ENCODE results near the gene FGD6.

Gene FGD6

GRCh38 chr12:95066091-95066855 lies 151.0 kb downstream of the FGD6 start:
- Mint-ChIP-seq H3K9me3 (no peaks in the 10 kb centered on the region), H3K4me1 (peaks cover 7 to 11% of the 10 kb centered on the region in 2 donors), H3K27ac (no peak overlapping the region), H3K27me3 (no peaks in the 10 kb centered on the region), H3K36me3 (peaks cover 29 to 32% of the 10 kb centered on the region in 2 donors), H3K4me3 (no peak overlapping the region)
- ATAC-seq (replicated peaks) (no peak), DNase-seq (no peak)

- peaks cover 25% of the 10 kb centered on the region in 2 donors for H3K36me3 Mint-ChIP-seq
- no peaks in the 10 kb centered on the region for H3K27me3 Mint-ChIP-seq
- ATAC-seq (replicated peaks) (no peak), DNase-seq (no peak)
- no peak overlapping the region for H3K4me3 Mint-ChIP-seq
- H3K9me3 Mint-ChIP-seq = no peaks in the 10 kb centered on the region
- peaks cover 3 to 5% of the 10 kb centered on the region in 2 donors for H3K4me1 Mint-ChIP-seq
- H3K27ac Mint-ChIP-seq = no peak overlapping the region
Measured at GRCh38 chr12:95060951-95061350, 156.3 kb downstream of the FGD6 start.

- no peak overlapping the region for H3K4me3 Mint-ChIP-seq
- H3K27me3 Mint-ChIP-seq = no peaks in the 10 kb centered on the region
- peaks cover 25% of the 10 kb centered on the region in 2 donors for H3K36me3 Mint-ChIP-seq
- no peak for ATAC-seq (replicated peaks)
- no peak overlapping the region for H3K27ac Mint-ChIP-seq
- peaks cover 3 to 5% of the 10 kb centered on the region in 2 donors for H3K4me1 Mint-ChIP-seq
- no peak for DNase-seq
- H3K9me3 Mint-ChIP-seq = no peaks in the 10 kb centered on the region
Measured at GRCh38 chr12:95059984-95060383, 157.3 kb downstream of the FGD6 start.

GRCh38 chr12:95057424-95057823 lies 159.8 kb downstream of the FGD6 start:
- DNase-seq (no peak), ATAC-seq (replicated peaks) (no peak)
- no peaks in the 10 kb centered on the region for H3K27me3 Mint-ChIP-seq
- peaks cover 18 to 23% of the 10 kb centered on the region in 2 donors for H3K36me3 Mint-ChIP-seq
- H3K27ac Mint-ChIP-seq = no peak overlapping the region
- no peaks in the 10 kb centered on the region for H3K9me3 Mint-ChIP-seq
- H3K4me1 Mint-ChIP-seq = no peaks in the 10 kb centered on the region
- no peak overlapping the region for H3K4me3 Mint-ChIP-seq

- H3K4me3 Mint-ChIP-seq = no peak overlapping the region
- peaks cover 12 to 22% of the 10 kb centered on the region in 2 donors for H3K36me3 Mint-ChIP-seq
- H3K27me3 Mint-ChIP-seq = no peaks in the 10 kb centered on the region
- no peak for DNase-seq
- H3K27ac Mint-ChIP-seq = no peak overlapping the region
- H3K9me3 Mint-ChIP-seq = no peaks in the 10 kb centered on the region
- no peak for ATAC-seq (replicated peaks)
- H3K4me1 Mint-ChIP-seq = peaks cover 1 to 5% of the 10 kb centered on the region in 2 donors
Measured at GRCh38 chr12:95055057-95055456, 162.2 kb downstream of the FGD6 start.

- ATAC-seq (replicated peaks) (no peak), DNase-seq (no peak)
- H3K27me3 Mint-ChIP-seq = no peaks in the 10 kb centered on the region
- H3K9me3 Mint-ChIP-seq = no peaks in the 10 kb centered on the region
- H3K27ac Mint-ChIP-seq = no peak overlapping the region
- no peak overlapping the region for H3K4me3 Mint-ChIP-seq
- H3K36me3 Mint-ChIP-seq = peaks cover 12 to 22% of the 10 kb centered on the region in 2 donors
- peaks cover 1 to 5% of the 10 kb centered on the region in 2 donors for H3K4me1 Mint-ChIP-seq
Measured at GRCh38 chr12:95054206-95054605, 163.1 kb downstream of the FGD6 start.

- H3K36me3 Mint-ChIP-seq = peaks cover 24 to 26% of the 10 kb centered on the region in 2 donors
- H3K27ac Mint-ChIP-seq = no peak overlapping the region
- no peak for ATAC-seq (replicated peaks)
- no peak for DNase-seq
- peaks cover 1 to 5% of the 10 kb centered on the region in 2 donors for H3K4me1 Mint-ChIP-seq
- no peaks in the 10 kb centered on the region for H3K9me3 Mint-ChIP-seq
- H3K27me3 Mint-ChIP-seq = no peaks in the 10 kb centered on the region
- no peak overlapping the region for H3K4me3 Mint-ChIP-seq
Measured at GRCh38 chr12:95051241-95051640, 166.0 kb downstream of the FGD6 start.

- Mint-ChIP-seq H3K4me3 (no peak overlapping the region), H3K4me1 (peaks cover 3 to 7% of the 10 kb centered on the region in 2 donors), H3K9me3 (no peaks in the 10 kb centered on the region), H3K36me3 (peaks cover 22 to 25% of the 10 kb centered on the region in 2 donors), H3K27me3 (no peaks in the 10 kb centered on the region), H3K27ac (no peak overlapping the region)
- DNase-seq (no peak), ATAC-seq (replicated peaks) (no peak)
Measured at GRCh38 chr12:95037906-95038305, 179.4 kb downstream of the FGD6 start.

GRCh38 chr12:95034750-95035149 lies 182.5 kb downstream of the FGD6 start:
- H3K27ac Mint-ChIP-seq = no peak overlapping the region
- H3K9me3 Mint-ChIP-seq = no peaks in the 10 kb centered on the region
- H3K27me3 Mint-ChIP-seq = no peaks in the 10 kb centered on the region
- ATAC-seq (replicated peaks) = no peak
- H3K4me1 Mint-ChIP-seq = peaks cover 3 to 7% of the 10 kb centered on the region in 2 donors
- no peak for DNase-seq
- no peak overlapping the region for H3K4me3 Mint-ChIP-seq
- peaks cover 16 to 17% of the 10 kb centered on the region in 2 donors for H3K36me3 Mint-ChIP-seq
